Sigmoid colon (tissue), 4 donors: ENCODE results near the gene ORC6.

Experiments
- EP300 ChIP-seq, 4 donors: sonication (generic); formaldehyde crosslinking; IDR thresholded peaks; one replicate each; pipeline ENCODE4 v1.6.1; 2017; ENCODE audit warnings: antibody characterized with exemption in 4 of 4
- POLR2A ChIP-seq, 2 donors: fragments of 450-650 bp; IDR thresholded peaks; one replicate each; pipeline ENCODE4 v1.6.1; 2016; ENCODE audit warnings: antibody characterized with exemption in 2 of 2, mild to moderate bottlenecking in 2 of 2, moderate library complexity in 2 of 2
- POLR2AphosphoS5 ChIP-seq, 4 donors: sonication (generic); formaldehyde crosslinking; IDR thresholded peaks; one replicate each; pipeline ENCODE4 v1.6.1; 2017; ENCODE audit warnings: antibody characterized with exemption in 4 of 4
- TF ChIP-seq, protein P1 (sequence below), 4 experiments: fragments of 450-650 bp in 3 of 4; fragments of 200-600 bp in 1 of 4; IDR thresholded peaks; one replicate each; pipeline ENCODE4 v1.5.1; 2016 to 2019; ENCODE audit warnings: antibody characterized with exemption in 4 of 4, mild to moderate bottlenecking in 3 of 4, moderate library complexity in 2 of 4

DNA sequence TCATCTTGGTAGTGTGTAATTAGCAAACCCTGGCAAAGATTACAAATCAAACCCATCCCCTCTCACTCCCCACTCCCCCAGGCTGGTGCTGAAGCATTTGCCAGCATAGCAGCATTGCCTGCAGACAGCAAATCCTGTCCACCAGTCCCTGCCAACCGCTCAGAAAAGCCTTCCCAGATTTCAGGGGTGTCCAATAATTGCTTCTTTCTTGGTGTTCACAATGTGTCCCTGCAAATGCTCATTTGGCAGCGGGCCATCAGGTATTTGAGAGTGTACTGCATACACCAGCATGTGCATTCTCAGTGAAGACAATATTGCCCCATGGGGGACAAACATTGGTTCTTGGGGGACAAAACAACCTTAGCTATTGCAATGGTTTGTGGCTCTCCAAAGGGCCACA lies 28.2 kb downstream of the ORC6 start:
- TF ChIP-seq, protein P1, sequence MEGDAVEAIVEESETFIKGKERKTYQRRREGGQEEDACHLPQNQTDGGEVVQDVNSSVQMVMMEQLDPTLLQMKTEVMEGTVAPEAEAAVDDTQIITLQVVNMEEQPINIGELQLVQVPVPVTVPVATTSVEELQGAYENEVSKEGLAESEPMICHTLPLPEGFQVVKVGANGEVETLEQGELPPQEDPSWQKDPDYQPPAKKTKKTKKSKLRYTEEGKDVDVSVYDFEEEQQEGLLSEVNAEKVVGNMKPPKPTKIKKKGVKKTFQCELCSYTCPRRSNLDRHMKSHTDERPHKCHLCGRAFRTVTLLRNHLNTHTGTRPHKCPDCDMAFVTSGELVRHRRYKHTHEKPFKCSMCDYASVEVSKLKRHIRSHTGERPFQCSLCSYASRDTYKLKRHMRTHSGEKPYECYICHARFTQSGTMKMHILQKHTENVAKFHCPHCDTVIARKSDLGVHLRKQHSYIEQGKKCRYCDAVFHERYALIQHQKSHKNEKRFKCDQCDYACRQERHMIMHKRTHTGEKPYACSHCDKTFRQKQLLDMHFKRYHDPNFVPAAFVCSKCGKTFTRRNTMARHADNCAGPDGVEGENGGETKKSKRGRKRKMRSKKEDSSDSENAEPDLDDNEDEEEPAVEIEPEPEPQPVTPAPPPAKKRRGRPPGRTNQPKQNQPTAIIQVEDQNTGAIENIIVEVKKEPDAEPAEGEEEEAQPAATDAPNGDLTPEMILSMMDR (IDR thresholded peaks at IDR 0.05) = no peak
- TF ChIP-seq EP300 (IDR thresholded peaks at IDR 0.05) (no peak), POLR2AphosphoS5 (IDR thresholded peaks at IDR 0.05) (no peak), POLR2A (IDR thresholded peaks at IDR 0.05) (no peak)
